Endothelial cell of umbilical vein (primary cell): ENCODE results near the gene STX16. TPM values are rescaled to one million over a fixed set of nuclear protein-coding genes. Genes with fewer than 3 reads are reported as not detected.
A peak's percentile ranks its signal among the peaks of the same experiment; 100 is the strongest.

ENCODE experiments used
- BruUV-seq: library from RNA; stranded (reverse); fragments of 400-500 nt; replicated peaks from 2 replicates; lab custom pipeline; 2021; lab: Mats Ljungman, UMichigan
- CTCF ChIA-PET: fragments of 300-600, 350-600 bp; sonication (Branson Sonifier 250); formaldehyde crosslinking; loops from one replicate; lab custom pipeline; 2021; ENCODE audit warnings: antibody characterized with exemption, inconsistent platforms; lab: Charles Lee
- POLR2A ChIA-PET: fragments of 300-600, 350-600 bp; sonication (Branson Sonifier 250); formaldehyde crosslinking; loops from one replicate; lab custom pipeline; 2021; ENCODE audit warnings: antibody characterized with exemption, inconsistent platforms; lab: Charles Lee
- DNase-seq: peaks from one replicate; pipeline ENCODE4 v3.0.0-alpha.2; 2011; ENCODE audit warnings: low read depth, low spot score
- FAIRE-seq: peaks from 2 replicates; lab custom pipeline; 2011; peaks lifted over from hg19 to GRCh38; lab: Jason Lieb, UNC
- H2AFZ ChIP-seq: 2 replicates; pipeline ENCODE4 v1.6.0; 2012; ENCODE audit warnings: low read depth, low read length, control low read depth, inconsistent platforms
- H3K27ac ChIP-seq: 2 replicates; pipeline ENCODE4 v1.5.1; 2011; ENCODE audit warnings: low read depth, mild to moderate bottlenecking, control low read depth, low read length, moderate library complexity; ENCODE audit not compliant: insufficient read depth
- H3K27me3 ChIP-seq, 2 experiments: 2 replicates each; pipeline versions ENCODE4 v1.6.0 to v1.6.1; 2011; ENCODE audit warnings: low read length in 2 of 2, mixed read lengths in 1 of 2; ENCODE audit not compliant: control insufficient read depth in 2 of 2, insufficient read depth in 2 of 2
- H3K36me3 ChIP-seq, 2 experiments: 2 replicates in 1 of 2; 3 replicates in 1 of 2; pipeline ENCODE4 v1.5.1; 2011; ENCODE audit warnings: low read length in 2 of 2, mild to moderate bottlenecking in 1 of 2, moderate library complexity in 1 of 2; ENCODE audit not compliant: control insufficient read depth in 2 of 2, insufficient read depth in 2 of 2; ENCODE audit errors: extremely low read depth in 1 of 2
- H3K4me1 ChIP-seq: 3 replicates; pipeline ENCODE4 v1.5.1; 2011; ENCODE audit warnings: mild to moderate bottlenecking, low read length; ENCODE audit not compliant: control insufficient read depth, insufficient read depth; ENCODE audit errors: extremely low read depth
- H3K4me2 ChIP-seq: 2 replicates; pipeline ENCODE4 v1.6.1; 2011; ENCODE audit warnings: low read length, control low read depth, mixed read lengths; ENCODE audit not compliant: insufficient read depth
- H3K4me3 ChIP-seq, 3 experiments: fragments of 200-600 bp in 1 of 3; sonication (generic), shearing (Covaris generic) in 1 of 3; replicated peaks in 1 of 3; 2 replicates each; pipeline ENCODE4 v1.5.1; 2011 to 2016; ENCODE audit warnings: control low read depth in 3 of 3, low read length in 3 of 3, mild to moderate bottlenecking in 2 of 3, inconsistent platforms in 1 of 3, low read depth in 1 of 3, moderate library complexity in 1 of 3; ENCODE audit not compliant: insufficient read depth in 1 of 3
- H3K79me2 ChIP-seq: 2 replicates; pipeline ENCODE4 v1.6.0; 2012; ENCODE audit warnings: low read length, inconsistent platforms; ENCODE audit not compliant: control insufficient read depth, insufficient read depth
- H3K9ac ChIP-seq: replicated peaks from 2 replicates; pipeline ENCODE3; 2011; ENCODE audit warnings: low read length, control low read depth; ENCODE audit not compliant: insufficient read depth; ENCODE audit errors: extremely low read depth
- H3K9me1 ChIP-seq: replicated peaks from 3 replicates; pipeline ENCODE4 v1.6.0; 2011; ENCODE audit warnings: mild to moderate bottlenecking, low read length; ENCODE audit not compliant: control insufficient read depth, insufficient read depth; ENCODE audit errors: extremely low read depth
- H3K9me3 ChIP-seq: replicated peaks from 2 replicates; pipeline ENCODE4 v1.5.1; 2012; ENCODE audit warnings: low read length, inconsistent platforms; ENCODE audit not compliant: control insufficient read depth, insufficient read depth
- H4K20me1 ChIP-seq: replicated peaks from 2 replicates; pipeline ENCODE3; 2011; ENCODE audit warnings: mild to moderate bottlenecking, low read length; ENCODE audit not compliant: control insufficient read depth, insufficient read depth; ENCODE audit errors: extremely low read depth
- EZH2 ChIP-seq: IDR thresholded peaks from 2 replicates; pipeline ENCODE4 v1.6.1; 2012; ENCODE audit warnings: borderline replicate concordance, low read depth, mild to moderate bottlenecking, moderate library complexity, low read length, inconsistent platforms; ENCODE audit not compliant: severe bottlenecking
- FOS ChIP-seq: IDR thresholded peaks from 2 replicates; pipeline ENCODE4 v1.6.1; 2011; ENCODE audit warnings: mild to moderate bottlenecking, low read length, moderate library complexity, borderline replicate concordance; ENCODE audit not compliant: insufficient read depth
- POLR2A ChIP-seq: IDR thresholded peaks from 2 replicates; pipeline ENCODE4 v1.6.1; 2012; ENCODE audit warnings: low read depth, mild to moderate bottlenecking, control low read depth, low read length
- POLR2AphosphoS5 ChIP-seq: IDR thresholded peaks from 2 replicates; pipeline ENCODE4 v1.6.1; 2012; ENCODE audit warnings: low read depth, mild to moderate bottlenecking, control low read depth, low read length, moderate library complexity; ENCODE audit not compliant: insufficient read depth
- dilution Hi-C: fragments of 300-500 bp; cut with MboI; formaldehyde crosslinking; loops from one replicate; pipeline ENCODE4 v1.15.0; 2019; ENCODE audit warnings: low sequenced_read_pairs; ENCODE audit not compliant: extremely low pct_ligation_motif_present
- intact Hi-C: fragments of 100-400 bp; cut with micrococcal nuclease; formaldehyde crosslinking; loops from one replicate; pipeline ENCODE4 v1.10.0; 2022
- polyA plus RNA-seq, 4 experiments: library from polyadenylated mRNA; depleted of rRNA in 3 of 4; stranded (reverse) in 3 of 4; unstranded in 1 of 4; fragments of >200 nt; gene quantifications; 2 replicates each; pipeline versions ENCODE4 v1.2.1 to v1.2.3, GENCODE V29; 2011 to 2012; ENCODE audit warnings: missing spikeins in 1 of 4
- total RNA-seq: library from RNA; stranded (reverse); gene quantifications from 2 replicates; pipeline ENCODE4 v1.2.3, GENCODE V29; 2021
- TF ChIP-seq, protein P1 (sequence below), 2 donors: IDR thresholded peaks; 1 replicate in 1 of 2; 2 replicates in 1 of 2; pipeline ENCODE4 v1.5.1; 2011; ENCODE audit warnings: low read length in 2 of 2, mild to moderate bottlenecking in 2 of 2, moderate library complexity in 2 of 2, control low read depth in 1 of 2, inconsistent platforms in 1 of 2, low read depth in 1 of 2; ENCODE audit not compliant: insufficient read depth in 1 of 2; ENCODE audit errors: extremely low read depth in 1 of 2
- TF ChIP-seq, protein P2 (sequence below): IDR thresholded peaks from 2 replicates; pipeline ENCODE4 v1.6.1; 2011; ENCODE audit not compliant: insufficient read depth, insufficient read length

STX16 gene
- total and polyA plus RNA-seq, 2 donors (not counting 3 experiments of a cell fraction or from before 2014, with no cell fraction given) = 43.1 to 63.5 TPM

DNA sequence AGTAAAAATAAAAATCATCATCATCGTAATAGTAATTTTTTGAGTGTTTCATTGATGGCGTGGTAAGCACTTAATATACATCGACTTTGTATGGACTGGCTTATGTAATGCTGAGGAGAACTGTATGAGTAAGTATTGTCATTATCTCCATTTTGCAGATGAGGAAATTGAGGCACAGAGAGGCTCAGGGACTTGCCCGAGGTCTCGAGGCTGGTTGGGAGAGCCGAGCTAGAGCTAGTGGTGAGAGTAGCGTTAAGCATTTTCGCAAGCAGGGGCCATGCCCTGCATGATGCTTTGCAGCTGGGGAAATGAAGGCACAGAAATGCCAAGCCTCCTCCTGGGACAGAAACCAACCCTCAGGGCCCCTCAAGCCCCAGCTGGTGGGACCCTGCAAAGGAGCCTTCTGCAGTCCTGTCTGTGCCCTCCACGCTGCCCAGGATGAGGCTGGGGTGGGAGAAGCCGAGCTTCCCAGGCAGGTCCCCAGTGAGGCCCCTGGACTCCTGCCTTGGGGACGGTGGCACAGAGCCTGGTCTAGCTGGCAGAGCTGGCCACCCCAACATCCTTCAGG lies 31.1 kb upstream of the STX16 start:
- H4K20me1 ChIP-seq = no peaks in the 10 kb centered on the region
- H3K4me3 ChIP-seq = no peak overlapping the region
- intact Hi-C loops = no loop called here
- no peak for DNase-seq
- peaks cover 18% of the 10 kb centered on the region for H3K4me1 ChIP-seq
- H3K27me3 ChIP-seq = peaks cover 0 to 5% of the 10 kb centered on the region in 2 experiments
- H2AFZ ChIP-seq = no peak overlapping the region
- no peaks in the 10 kb centered on the region for H3K9me3 ChIP-seq
- dilution Hi-C loops = loop anchor here (25.0 kb wide), 1 partner anchor 217 kb away; no protein-coding TSS in a partner anchor
- no peak overlapping the region for H3K4me2 ChIP-seq
- H3K9me1 ChIP-seq = no peaks in the 10 kb centered on the region
- H3K27ac ChIP-seq = no peak overlapping the region
- TF ChIP-seq, protein P1, sequence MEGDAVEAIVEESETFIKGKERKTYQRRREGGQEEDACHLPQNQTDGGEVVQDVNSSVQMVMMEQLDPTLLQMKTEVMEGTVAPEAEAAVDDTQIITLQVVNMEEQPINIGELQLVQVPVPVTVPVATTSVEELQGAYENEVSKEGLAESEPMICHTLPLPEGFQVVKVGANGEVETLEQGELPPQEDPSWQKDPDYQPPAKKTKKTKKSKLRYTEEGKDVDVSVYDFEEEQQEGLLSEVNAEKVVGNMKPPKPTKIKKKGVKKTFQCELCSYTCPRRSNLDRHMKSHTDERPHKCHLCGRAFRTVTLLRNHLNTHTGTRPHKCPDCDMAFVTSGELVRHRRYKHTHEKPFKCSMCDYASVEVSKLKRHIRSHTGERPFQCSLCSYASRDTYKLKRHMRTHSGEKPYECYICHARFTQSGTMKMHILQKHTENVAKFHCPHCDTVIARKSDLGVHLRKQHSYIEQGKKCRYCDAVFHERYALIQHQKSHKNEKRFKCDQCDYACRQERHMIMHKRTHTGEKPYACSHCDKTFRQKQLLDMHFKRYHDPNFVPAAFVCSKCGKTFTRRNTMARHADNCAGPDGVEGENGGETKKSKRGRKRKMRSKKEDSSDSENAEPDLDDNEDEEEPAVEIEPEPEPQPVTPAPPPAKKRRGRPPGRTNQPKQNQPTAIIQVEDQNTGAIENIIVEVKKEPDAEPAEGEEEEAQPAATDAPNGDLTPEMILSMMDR (IDR thresholded peaks at IDR 0.05; ENCODE audit: extremely low read depth in 1 of 2, insufficient read depth in 1 of 2, low read depth in 1 of 2, low read length in 2 of 2) = no peak
- no peak for TF ChIP-seq POLR2AphosphoS5
- TF ChIP-seq FOS = no peak
- TF ChIP-seq, protein P2, sequence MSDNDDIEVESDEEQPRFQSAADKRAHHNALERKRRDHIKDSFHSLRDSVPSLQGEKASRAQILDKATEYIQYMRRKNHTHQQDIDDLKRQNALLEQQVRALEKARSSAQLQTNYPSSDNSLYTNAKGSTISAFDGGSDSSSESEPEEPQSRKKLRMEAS = no peak
- no peak for TF ChIP-seq EZH2
- TF ChIP-seq POLR2A = no peak
- ChIA-PET CTCF (no interaction called here), POLR2A (no interaction called here)
- H3K36me3 ChIP-seq = no peaks in the 10 kb centered on the region
- BruUV-seq = TSS peak; percentile 91
- no peak for FAIRE-seq
- H3K79me2 ChIP-seq = no peaks in the 10 kb centered on the region
- H3K9ac ChIP-seq = no peak overlapping the region
